SK-N-MC (cell line): Measurements from ENCODE around the gene EPHA4.

ENCODE experiments used
- EZH2 ChIP-seq: fragments of 200-600 bp; sonication (generic); IDR thresholded peaks from one replicate; pipeline ENCODE4 v1.6.1; 2017; ENCODE audit warnings: antibody characterized with exemption
- FOXP2 ChIP-seq: optimal IDR thresholded peaks from 2 replicates; pipeline ENCODE3; 2011; ENCODE audit warnings: mild to moderate bottlenecking, moderate library complexity; ENCODE audit not compliant: insufficient read depth; ENCODE audit errors: extremely low read length, control extremely low read depth

GRCh38 chr2:221392228-221392881 lies 179.7 kb downstream of the EPHA4 start:
- TF ChIP-seq FOXP2 = no peak
- TF ChIP-seq EZH2 = no peak
